Measurements from ENCODE around the gene ADRA2C.

The ADRA2C gene

DNA sequence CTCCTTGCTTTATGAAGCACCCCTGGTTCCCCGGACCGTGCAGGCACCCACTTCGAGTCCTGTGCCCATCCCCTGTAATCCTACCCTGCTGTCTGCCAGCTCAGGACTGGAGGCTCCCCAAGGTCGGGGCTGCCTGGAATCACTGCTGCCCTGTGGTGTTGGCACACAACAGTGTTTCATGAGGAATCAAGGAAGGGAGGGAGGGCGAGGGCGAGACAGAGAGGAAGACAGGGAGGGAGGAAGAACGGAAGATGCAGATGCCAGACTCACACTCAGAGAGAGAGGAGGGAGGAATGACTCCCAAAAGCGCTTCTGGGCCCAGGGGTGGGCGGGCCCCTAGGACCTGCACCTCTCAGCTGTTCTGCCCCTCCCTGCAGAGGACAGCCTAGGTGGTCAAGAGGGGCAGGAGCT is 42.9 kb upstream of the ADRA2C start:
- H3K9me3 ChIP-seq: no peaks in the 10 kb centered on the region
- no peak overlapping the region for H3K27ac ChIP-seq
- H3K27me3 ChIP-seq: peaks cover 74% of the 10 kb centered on the region
- TF ChIP-seq CTCF (IDR thresholded peaks at IDR 0.05): no peak
- no peaks in the 10 kb centered on the region for H3K36me3 ChIP-seq
- H3K4me3 ChIP-seq (ENCODE audit: low read depth in 1 of 2, low read length in 1 of 2): no peak overlapping the region
- no peaks in the 10 kb centered on the region for H3K4me1 ChIP-seq (ENCODE audit: control insufficient read depth in 1 of 2, insufficient read depth in 1 of 2, low read depth in 1 of 2, low read length in 1 of 2)

GRCh38 chr4:3724319-3725231 is 41.6 kb upstream of the ADRA2C start:
- Histone ChIP-seq H3K36me3 (no peaks in the 10 kb centered on the region), H3K27me3 (peaks cover 85% of the 10 kb centered on the region), H3K4me3 (ENCODE audit: low read depth in 1 of 2, low read length in 1 of 2) (no peak overlapping the region), H3K4me1 (ENCODE audit: control insufficient read depth in 1 of 2, insufficient read depth in 1 of 2, low read depth in 1 of 2, low read length in 1 of 2) (no peaks in the 10 kb centered on the region), H3K27ac (no peak overlapping the region), H3K9me3 (no peaks in the 10 kb centered on the region)
- no peak for TF ChIP-seq CTCF (IDR thresholded peaks at IDR 0.05)

GRCh38 chr4:3725936-3726870 is 40.0 kb upstream of the ADRA2C start:
- H3K4me3 ChIP-seq (ENCODE audit: low read depth in 1 of 2, low read length in 1 of 2): no peak overlapping the region
- peaks cover 74% of the 10 kb centered on the region for H3K27me3 ChIP-seq
- no peaks in the 10 kb centered on the region for H3K9me3 ChIP-seq
- no peak for TF ChIP-seq CTCF (IDR thresholded peaks at IDR 0.05)
- no peaks in the 10 kb centered on the region for H3K4me1 ChIP-seq (ENCODE audit: control insufficient read depth in 1 of 2, insufficient read depth in 1 of 2, low read depth in 1 of 2, low read length in 1 of 2)
- H3K27ac ChIP-seq: no peak overlapping the region
- no peaks in the 10 kb centered on the region for H3K36me3 ChIP-seq

- H3K27me3 ChIP-seq: peaks cover 63% of the 10 kb centered on the region
- TF ChIP-seq CTCF (IDR thresholded peaks at IDR 0.05): no peak
- H3K4me1 ChIP-seq (ENCODE audit: control insufficient read depth in 1 of 2, insufficient read depth in 1 of 2, low read depth in 1 of 2, low read length in 1 of 2): no peaks in the 10 kb centered on the region
- H3K27ac ChIP-seq: no peak overlapping the region
- no peak overlapping the region for H3K4me3 ChIP-seq (ENCODE audit: low read depth in 1 of 2, low read length in 1 of 2)
- H3K36me3 ChIP-seq: no peaks in the 10 kb centered on the region
- no peaks in the 10 kb centered on the region for H3K9me3 ChIP-seq
Measured at GRCh38 chr4:3727847-3728469, 38.2 kb upstream of the ADRA2C start.

- Histone ChIP-seq H3K36me3 (no peaks in the 10 kb centered on the region), H3K27ac (no peak overlapping the region), H3K4me3 (ENCODE audit: low read depth in 1 of 2, low read length in 1 of 2) (no peak overlapping the region), H3K27me3 (peaks cover 50% of the 10 kb centered on the region), H3K9me3 (no peaks in the 10 kb centered on the region), H3K4me1 (ENCODE audit: control insufficient read depth in 1 of 2, insufficient read depth in 1 of 2, low read depth in 1 of 2, low read length in 1 of 2) (no peaks in the 10 kb centered on the region)
- TF ChIP-seq CTCF (IDR thresholded peaks at IDR 0.05): no peak
Measured at GRCh38 chr4:3729188-3729881, 36.9 kb upstream of the ADRA2C start.

Data from neutrophil (primary cell).